AML-193 (cell line): Measurements from ENCODE around the gene TSKU.

Experiments used
- DNase-seq, 2 experiments: peaks; one replicate each; lab custom pipeline; 2025; lab: John Stamatoyannopoulos, UW

Gene TSKU, protein sequence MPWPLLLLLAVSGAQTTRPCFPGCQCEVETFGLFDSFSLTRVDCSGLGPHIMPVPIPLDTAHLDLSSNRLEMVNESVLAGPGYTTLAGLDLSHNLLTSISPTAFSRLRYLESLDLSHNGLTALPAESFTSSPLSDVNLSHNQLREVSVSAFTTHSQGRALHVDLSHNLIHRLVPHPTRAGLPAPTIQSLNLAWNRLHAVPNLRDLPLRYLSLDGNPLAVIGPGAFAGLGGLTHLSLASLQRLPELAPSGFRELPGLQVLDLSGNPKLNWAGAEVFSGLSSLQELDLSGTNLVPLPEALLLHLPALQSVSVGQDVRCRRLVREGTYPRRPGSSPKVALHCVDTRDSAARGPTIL

DNA sequence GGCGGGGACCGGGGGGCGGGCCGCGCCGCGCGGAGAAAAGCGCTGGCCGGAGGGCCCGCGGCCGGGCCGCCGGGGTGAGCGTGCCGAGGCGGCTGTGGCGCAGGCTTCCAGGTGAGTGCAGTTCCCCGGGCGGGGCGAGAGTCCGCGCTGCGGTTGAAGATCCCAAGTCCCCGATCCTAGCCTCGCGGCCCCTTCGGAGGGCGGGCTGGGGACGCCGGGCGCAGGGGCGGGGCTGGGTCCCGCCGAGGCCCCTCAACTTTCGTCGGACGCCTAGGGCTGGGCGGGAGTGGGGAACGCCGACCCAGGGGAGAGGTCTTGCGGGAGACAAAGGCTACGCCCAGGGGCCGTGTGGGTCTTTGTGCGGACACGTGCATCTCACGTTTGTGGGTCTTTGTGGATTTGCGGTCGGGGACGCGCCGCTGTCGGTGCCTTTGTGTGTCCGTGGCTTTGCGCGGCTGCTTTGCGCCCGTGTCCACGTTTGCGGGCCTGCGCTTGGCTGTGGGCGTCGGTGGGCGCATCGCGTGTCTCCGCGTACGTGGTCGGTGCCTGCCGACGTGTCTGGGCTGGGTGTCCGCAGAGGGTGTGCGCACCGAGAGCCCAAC is at the start of gene TSKU:
TSKU (plus strand) TSS at position 63 of the 602 bp plus-strand sequence. CDS start 12,261 bp downstream, outside the sequence.
- DNase-seq, result no peak

DNA sequence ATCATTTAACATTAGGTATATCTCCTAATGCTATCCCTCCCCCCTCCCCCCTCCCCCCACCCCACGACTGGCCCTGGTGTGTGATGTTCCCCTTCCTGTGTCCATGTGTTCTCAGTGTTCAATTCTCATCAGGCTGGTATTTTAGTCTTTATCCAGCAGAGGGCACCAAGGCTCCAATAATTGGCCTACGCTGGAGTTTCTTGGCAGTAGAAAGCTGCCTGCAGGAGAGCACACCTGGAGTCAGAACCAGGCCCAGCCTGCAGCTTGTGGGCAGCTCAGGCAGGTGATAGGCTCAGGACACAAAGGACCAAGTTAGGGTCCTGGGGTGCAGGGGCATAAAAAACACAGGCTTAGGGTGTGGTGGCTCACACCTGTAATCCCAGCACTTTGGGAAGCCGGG is 49.2 kb upstream of the TSKU start:
- peak; percentile 29 to 40 for DNase-seq

DNA sequence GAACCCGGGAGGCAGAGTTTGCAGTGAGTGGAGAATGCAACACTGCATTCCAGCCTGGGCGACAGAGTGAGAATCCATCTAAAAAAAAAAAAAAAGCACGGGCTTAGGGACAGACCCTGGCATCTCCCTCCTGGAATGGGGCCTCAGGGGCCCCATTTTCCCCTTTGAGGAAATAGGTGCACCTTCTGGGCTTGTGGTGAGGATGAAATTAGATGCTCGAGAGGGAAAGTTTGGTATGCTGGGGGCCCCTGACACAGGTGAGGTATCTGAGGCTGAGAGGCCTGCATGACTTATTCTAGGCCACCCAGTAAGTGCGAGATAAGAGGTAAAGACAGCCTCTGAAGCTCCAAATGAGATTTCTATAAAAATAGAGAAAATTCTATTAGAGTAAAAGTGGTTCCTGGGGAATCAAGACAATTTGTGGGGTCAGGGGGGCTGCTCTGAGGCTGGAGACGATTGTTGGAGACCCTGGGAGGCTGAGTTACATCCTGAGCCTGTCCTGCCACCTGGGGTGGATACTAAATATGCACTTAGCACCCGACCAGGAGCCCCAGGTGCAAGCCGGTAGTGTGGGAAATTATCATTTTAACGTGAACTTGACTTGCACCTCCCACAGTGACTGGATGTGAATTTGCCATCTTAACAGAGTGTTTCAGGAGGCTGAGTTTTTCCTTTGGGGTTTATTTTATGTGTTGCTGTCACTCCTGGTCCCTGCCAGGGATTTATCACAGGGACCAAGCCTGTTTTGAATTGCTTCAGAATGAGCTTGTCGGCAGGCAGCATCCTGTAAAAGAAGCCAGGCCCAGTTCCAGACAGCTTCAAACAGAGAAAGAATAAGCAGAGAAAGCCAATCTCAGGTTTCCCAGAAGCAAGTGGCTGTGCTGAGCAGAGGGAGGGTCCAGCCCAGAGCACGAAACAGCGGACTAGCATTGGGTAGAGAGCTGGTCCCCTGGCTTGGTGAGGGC is 48.4 kb upstream of the TSKU start:
- DNase-seq, result no peak

DNA sequence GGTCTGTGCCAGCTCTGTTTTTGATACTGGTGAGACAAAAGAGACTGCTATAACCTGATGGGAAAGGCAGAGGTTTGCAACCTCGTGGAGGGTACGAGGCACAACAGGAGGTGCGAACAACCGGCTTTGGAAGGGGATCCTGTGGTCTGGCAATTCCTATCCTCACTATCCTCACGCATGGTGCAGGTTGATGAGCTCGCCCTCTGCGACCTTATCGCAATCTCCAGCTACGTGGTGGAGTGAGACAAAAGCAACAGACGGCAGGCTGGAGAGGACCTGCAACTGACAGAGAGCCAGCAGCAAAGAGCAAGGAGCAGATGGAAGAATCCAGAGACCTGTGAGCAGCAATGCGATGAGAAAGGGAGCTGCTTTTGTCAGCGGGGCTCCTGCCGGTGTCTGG is 47.3 kb upstream of the TSKU start:
- DNase-seq, result no peak

DNA sequence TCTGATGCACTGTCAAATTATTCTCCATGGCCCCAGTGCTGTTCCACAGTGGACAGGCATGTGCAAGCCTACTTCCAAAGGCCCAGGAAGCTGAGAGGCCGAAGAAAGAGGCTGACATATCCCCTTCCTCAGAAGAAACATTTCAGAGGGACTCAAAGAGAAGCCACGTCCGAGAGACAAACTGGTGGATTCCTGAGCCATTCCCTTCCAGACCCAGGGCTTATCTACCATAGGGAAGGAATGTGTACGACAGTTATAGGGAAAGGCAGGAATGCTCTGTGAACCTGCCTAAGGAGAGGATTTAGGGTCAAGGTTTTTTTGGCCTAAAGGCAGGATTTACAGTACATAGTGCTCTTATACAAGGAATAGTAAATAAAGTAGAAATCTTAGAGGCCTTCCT is 46.9 kb upstream of the TSKU start:
- DNase-seq, result no peak

DNA sequence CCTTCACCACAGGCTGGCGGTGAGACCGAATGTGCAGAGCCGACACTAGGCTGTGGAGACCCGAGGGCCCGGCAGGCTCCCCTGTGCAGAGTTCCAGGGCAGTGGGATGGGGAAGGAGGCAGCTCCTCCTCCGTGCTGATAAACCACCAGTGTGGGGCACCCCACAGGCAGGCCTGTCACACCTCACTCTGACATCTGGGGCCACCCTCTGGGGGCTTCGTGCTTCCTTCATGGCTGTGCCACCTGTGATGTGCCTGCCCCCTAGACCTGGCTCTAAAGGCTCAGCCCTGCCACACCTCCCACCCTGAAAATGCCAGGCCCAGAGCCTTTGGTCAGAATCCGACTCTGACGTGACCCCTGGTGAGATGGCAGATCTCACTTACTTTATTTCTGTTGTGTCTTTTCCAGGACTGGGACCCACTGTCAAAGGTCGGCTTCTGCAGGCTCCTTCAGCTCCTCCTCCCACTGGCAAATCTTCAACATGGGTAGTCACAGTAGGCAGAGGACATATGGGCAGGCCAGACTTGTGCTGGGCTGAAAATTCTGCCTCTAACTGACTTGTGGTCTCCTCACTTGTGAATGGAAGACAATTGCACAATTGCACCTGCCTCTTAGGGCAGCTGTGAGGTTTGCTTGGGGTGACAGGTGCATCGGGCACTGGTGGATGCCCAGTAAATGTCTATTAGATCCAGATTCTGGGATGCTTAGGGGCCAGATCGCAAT is 46.2 kb upstream of the TSKU start:
- no peak for DNase-seq

DNA sequence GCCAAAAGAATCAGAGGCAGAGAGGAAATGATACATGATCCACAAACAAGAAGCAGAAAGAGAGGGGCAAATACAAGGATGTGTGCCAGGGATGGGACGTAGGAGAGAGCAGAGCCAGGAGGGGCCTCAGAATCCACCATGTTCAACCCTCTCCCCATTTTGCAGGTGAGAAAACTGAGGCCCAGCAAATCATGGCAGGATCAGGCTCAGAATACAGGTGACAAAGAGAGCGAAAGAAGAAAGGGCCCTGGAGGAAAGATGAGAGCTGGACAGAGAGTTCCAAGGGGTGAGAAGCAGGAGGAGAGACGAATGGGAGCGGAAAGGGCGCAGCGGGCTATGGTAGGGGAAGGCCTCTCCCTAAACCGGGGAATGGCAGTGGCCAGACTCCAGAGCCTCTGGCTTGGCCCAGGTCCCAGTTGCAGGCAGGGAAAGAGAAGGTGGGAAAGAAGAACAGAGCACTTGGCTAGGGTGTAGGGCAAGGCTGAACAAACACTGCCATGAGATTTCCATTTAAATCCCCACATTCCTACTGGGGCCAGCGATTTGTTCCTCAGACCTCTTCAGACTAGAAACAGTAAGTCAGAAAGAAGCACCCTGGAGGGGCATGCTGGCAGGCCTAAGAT is 44.4 kb upstream of the TSKU start:
- no peak for DNase-seq

DNA sequence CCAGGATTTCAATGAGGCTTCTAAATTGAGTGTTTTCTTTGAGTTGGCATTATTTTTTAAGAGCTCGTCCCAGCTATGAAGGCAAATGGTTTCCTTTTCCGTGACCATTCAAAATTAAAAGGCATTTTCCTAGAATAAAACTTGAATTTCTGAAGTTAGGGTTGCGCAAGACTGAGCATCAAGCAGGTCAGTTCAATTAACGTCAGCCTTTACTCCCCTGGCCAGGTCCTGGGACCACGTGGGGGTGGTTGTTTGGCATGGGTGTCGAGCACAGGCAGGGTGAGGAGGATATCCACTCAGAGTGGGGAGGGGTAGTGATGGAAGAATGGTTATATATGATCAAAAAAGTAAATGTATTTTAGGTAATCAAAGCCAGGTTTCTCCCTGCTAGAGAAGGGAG is 43.4 kb upstream of the TSKU start:
- no peak for DNase-seq

DNA sequence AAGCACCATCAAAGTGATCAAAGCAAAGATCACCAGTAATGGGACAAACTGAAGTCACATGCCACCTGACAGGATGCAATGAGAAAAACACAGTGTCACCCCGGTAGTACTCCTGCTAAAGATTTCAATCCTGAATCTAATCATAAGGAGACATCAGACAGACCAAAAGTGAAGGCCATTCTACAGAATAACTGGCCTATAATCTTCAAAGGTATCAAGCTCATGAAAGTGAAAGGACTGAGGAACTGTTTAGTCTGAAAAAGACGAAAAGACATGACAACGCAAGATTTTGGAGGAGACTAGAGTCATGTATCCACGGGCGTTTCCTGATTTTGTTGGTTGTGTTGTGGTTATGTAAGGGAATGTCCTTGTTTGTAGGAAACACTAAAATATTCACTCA is 42.4 kb upstream of the TSKU start:
- no peak for DNase-seq

DNA sequence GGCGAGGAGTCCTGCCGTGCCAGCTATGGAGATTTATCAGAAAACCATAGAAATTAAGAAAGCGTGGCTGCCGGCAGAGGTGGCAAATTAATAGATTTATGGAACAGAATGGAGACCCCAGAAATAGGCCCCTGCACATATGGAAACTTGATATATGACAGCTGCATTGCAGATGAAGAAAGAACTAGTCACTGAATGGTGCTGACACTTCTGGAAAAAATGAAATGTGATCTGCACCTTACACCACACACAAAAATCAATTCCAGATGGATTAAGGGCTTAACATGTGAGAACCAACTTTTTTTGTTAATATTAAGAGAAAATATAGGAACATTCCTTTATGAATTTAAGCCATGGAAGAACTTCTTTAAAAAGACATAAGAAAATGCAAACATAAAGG is 40.3 kb upstream of the TSKU start:
- no peak for DNase-seq

DNA sequence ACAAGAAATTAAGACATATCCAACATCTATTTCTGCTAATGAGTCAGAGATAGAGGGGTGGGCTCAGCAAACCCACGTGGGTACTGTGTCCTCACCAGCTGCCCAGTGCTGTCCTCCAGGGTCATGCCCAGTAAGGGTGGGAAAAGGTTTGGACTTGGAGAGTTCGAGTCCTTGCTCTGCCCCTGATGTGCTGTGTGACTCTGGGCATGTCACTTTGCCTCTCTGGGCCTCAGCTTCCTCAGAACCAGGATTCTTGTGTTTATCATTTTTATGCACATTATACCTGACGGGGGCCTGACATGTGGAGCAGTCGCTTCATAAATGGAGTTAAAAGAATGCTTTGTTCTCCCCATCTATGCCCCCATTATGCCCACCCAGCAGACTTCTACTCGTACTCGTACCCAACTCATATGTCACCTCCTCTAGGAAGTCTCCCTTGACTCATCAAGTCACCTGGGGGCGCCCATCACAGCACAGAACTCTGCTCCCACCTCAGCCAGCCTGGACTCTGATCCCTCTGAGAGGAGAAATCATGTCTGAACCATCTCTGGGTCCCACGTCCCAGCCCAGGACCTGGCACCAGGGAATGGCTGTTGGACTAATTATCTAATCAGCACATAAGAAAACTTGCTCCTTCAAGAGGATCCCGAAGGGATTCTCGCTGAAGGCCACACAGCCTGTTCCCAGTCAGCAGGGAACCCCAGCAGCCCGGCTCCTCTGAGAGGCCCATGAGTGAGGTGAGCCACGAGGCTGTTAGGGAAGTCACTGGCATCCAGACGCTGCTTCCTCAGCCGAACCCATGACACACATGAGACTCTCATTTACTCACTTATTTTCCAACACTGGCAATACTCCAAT is 38.7 kb upstream of the TSKU start:
- DNase-seq, result no peak

DNA sequence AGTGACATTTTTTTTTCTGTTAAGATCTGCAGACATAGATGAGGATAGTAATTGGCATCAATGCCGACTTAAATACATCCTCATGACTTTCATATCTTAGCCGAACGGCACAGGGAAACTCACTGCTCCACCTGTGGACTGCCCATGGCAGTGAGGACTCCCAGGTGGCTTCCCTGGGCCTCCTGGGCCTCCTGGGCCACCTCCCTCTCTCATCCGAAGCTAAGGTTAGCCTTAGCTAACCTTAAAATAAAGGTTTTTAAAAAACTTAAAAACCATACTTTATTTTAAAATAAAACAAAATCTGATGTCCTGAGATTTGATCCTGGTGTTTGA is 38.1 kb upstream of the TSKU start:
- DNase-seq, result no peak

DNA sequence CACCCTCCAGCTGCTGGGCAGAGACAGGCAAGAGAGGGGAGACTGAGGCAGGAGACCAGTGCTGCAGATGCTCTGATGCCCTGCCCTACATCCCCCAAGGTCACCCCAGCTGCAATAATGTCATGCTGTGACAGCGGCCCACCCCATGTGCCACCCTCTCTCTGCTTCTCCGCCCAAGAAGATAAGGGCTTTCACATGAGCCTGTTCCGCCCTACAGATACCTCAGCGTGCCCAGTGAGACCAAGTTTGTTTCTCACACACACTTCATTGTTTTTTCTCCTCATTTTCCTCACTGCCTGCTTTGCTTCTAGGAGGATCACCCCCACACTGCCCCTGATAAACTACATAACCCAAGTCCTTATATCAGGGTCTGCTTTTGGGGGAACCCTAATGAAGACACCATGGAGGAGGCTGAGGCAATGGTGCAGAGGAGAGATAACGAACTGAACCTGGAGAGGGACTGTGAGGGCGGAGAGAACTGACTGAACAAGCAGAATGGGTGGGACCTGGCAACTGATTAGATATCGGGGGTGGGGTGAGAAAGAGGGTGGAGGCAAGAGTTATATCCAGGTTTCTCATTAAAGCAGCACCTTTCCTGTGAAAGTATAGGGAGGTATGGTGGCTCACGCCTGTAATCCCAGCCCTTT is 37.5 kb upstream of the TSKU start:
- DNase-seq, result no peak

DNA sequence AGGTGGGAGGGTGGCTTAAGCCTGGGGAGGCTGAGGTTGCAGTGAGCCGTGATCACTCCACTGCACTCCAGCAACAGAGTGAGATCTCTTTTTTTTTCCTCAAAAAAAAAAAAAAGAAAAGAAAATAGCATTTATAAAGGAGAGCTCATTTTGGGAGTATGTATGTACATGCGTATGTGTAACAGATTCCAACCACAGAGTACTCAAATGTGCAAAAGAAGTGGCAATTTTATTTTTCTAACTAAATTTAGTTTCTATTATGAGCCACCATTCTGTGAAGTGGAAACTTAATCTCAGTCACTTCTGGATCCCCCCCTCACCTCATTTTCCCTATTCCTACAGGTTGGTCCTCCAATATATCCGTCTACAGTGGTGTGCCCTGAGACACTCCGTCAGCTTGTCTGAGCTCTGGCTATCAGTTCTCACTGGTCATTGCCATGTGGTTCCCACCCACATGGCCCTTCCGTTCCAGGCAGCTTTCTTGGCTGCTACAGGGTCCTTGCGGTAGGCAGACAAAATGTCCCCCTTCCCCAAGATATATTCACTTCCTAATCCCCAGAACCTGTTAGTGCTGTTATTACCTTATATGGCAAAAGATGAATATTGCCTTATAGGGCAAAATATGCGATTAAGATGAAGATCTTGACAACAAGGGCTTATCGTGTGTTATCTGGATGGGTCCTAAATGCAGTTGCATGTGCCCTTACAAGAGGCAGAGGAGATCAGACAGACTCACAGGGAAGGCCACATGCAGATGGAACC is 35.8 kb upstream of the TSKU start:
- DNase-seq, result no peak

DNA sequence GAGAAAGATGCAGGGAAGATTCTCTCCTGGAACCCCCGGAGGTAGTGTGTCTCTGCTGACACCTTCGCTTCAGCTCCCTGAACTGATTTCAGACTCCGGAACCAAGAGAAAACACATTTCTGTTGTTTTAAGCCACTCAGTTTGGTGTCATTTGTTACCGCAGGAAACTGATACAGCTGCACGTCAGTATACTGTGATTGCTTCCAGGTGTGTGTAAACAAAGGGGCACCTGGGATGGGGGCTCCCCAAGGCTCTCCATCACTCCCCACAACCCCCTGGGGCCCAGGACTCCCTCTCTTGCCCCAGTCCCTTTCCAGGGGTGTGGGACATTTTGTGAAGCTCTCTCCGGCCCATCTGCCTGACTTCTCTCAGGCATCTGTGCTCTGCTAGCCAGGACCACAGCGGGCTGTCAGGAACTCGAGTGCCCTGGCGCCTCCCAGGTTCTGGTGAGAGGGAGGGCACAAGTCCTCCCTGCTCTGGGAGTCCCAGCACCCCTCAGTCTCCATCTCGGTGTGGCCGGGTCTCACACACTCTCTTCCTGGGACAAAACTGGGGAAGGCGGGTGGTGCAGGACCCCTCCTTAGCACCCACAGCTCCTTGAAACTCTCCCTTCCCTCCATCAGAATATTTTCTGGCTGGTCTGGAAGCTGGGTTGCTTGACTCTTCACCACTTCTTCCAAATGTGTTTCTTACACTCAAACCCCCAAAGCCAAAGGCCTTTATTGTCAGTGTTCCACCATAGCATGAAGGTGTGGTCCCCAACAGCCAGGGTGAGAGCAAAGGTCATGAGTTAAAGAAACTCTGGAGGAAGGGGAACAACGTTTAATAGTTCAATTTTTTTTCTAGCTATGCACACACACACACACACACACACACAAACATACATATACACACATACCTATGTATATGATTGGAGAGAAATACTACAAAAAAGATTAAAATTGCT is 35.0 kb upstream of the TSKU start:
- DNase-seq, result no peak

DNA sequence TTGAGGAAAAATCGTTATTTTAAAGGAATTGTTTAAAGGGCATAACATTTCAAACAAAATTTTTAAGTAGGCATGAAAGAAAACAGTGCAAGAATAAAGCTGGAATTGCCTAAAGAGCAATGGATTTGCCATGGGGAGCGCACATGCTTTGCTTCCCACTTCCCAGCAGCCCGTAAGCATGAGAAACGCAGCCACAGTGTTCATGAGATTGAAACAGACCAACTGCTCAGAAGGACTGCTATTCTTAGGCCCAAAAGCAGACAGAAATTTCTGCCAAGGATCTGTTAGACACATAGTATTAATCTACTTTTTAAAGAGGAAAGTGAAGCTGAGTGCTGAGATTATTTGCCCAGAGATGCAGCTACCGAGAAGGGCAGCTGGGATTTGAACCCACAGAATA is 34.2 kb upstream of the TSKU start:
- DNase-seq, result no peak

DNA sequence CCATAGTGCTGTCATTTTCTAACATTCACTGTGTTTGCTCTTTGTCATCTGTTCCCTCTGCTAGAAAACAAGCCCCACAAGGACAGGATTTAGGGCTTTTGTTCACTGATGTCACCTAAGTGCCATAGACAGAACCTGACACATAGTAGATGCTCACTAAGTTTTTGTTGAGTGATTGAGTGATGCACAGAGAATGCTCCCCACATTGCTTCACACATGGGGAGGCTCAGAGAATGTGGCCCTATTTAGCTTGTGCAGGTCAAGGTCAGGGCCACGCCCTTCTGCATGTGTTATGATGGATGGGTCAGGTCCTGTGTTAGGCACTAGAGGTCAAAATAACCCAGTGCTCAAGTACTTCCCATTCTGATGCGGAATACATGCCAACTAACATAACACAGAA is 33.1 kb upstream of the TSKU start:
- no peak for DNase-seq

DNA sequence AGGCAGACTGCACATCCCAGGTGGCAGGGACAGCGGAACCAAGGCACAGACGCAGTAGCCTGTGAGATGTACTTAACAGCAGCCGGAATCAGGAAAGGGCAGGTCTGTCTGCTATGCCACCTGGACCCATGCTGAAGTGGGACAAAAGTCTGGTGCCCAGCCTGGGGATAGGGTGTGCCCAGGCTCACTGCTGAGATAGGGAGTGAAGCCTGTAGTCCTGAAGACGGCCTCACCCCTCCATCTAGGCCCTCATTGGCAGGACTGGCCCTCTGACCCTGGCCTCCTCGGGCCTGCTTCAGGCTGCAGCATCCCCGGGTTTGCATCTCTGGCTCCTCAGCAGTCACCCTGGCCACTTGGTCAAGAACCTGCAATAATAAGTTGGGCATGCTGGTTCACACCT is 32.4 kb upstream of the TSKU start:
- no peak for DNase-seq
